Cerebellar nuclear complex (tissue), 1 donor: ENCODE results near the gene CCDC7.
A peak's percentile ranks its signal among the peaks of the same experiment; 100 is the strongest.
"Not testable (repeated sequence)": the region's sequence is repeated elsewhere in the genome, so short reads cannot be mapped to it uniquely, and the experiment has no call there.

Experiments
- DNase-seq, 2 experiments: peaks; one replicate each; lab custom pipeline; 2025; lab: John Stamatoyannopoulos, UW

CCDC7 gene

GRCh38 chr10:32445740-32446535, at the start of gene CCDC7:
CCDC7 (plus strand) TSS chr10:32446140; CDS start chr10:32451643, 5,503 bp downstream.
- peak in 1 of 2 experiments; percentile 52 for DNase-seq

DNA sequence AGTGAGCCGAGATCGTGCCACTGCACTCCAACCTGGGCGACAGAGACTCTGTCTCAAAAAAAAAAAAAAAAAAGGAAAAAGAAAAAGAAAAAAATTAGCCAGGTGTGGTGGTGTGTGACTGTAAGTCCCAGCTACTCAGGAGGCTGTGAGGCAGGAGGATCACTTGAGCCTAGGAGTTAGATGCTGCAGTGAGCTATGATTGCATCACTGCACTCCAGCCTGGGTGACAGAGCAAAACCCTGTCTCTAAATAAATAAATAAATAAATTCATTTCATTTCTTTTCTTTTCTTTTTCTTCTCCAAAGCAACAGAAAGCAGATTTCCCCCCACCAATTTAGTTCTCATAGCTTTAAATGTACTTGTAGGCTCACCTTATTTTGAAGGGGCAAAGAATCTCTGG, 48.8 kb upstream of the CCDC7 start:
- DNase-seq, result not testable (repeated sequence)

DNA sequence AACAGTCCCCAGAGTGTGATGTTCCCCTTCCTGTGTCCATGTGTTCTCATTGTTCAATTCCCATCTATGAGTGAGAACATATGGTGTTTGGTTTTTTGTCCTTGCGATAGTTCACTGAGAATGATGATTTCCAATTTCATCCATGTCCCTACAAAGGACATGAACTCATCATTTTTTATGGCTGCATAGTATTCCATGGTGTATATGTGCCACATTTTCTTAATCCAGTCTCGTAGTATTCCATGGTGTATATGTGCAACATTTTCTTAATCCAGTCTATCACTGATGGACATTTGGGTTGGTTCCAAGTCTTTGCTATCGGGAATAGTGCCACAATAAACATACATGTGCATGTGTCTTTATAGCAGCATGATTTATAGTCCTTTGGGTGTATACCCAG, 46.2 kb upstream of the CCDC7 start:
- DNase-seq, result not testable (repeated sequence)

- DNase-seq, result no peak
Observed at GRCh38 chr10:32400961-32401360, 45.0 kb upstream of the CCDC7 start.

DNA sequence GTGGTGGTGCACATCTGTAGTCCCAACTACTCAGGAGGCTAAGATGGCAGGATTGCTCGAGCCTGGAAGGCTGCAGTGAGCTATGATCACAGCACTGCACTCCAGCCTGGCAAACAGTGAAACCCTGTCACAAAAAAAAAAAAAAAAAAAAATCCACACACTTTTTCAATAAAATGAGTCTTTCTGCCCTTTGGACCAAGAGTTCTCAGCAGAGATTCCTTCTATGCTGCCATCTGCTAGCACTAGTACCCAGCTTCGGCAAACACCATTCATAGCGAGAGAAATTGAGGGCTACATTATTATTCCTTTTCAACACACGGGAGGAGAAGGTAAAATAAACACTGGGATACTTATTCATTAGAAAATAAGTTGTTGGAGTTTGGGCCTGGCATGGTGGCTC, 43.4 kb upstream of the CCDC7 start:
- DNase-seq, result no peak

DNA sequence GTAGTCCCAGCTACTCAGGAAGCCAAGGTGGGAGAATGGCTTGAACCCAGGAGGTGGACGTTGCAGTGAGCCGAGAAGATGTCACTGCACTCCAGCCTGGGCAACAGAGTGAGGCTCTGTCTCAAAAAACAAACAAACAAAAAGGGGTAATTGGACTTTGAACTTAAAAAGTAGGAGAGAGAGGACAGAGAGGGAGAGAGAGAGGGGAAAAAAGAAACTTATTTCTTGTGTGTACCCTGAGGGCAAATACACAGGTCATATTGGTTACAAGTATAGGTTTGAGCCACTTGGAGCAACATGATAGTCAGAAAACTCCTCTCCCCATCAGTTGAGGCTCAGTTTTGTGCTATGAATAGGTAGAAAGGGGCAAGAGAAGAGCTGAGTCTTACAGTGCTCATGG, 42.8 kb upstream of the CCDC7 start:
- DNase-seq, result no peak

- DNase-seq, result no peak
Observed at GRCh38 chr10:32408690-32409089, 37.2 kb upstream of the CCDC7 start.

- no peak for DNase-seq
Observed at GRCh38 chr10:32409741-32410140, 36.2 kb upstream of the CCDC7 start.

GRCh38 chr10:32410569-32410968, 35.4 kb upstream of the CCDC7 start:
- no peak for DNase-seq

- DNase-seq, result no peak
Observed at GRCh38 chr10:32411797-32412498, 34.0 kb upstream of the CCDC7 start.

GRCh38 chr10:32412499-32412853, 33.5 kb upstream of the CCDC7 start:
- no peak for DNase-seq

DNA sequence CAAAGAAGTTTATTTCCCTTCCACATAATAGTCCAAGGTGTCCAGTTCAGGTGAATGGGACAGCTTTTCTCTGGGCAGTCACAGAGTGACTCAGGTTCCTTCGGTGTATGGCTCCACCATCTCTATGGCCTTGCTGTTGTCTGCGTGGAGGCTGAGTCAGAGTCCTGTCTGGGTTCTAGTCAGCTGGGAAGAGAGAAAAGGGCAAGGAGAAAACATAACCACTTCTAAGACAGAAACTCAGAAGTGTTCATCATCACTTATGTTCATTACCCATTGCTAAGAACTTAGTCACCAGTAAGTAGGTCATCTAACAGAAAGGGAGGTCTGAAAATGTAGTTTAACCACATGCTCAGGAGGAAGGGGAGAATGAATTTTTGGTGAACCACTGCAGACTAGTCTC, 32.4 kb upstream of the CCDC7 start:
- no peak for DNase-seq

DNA sequence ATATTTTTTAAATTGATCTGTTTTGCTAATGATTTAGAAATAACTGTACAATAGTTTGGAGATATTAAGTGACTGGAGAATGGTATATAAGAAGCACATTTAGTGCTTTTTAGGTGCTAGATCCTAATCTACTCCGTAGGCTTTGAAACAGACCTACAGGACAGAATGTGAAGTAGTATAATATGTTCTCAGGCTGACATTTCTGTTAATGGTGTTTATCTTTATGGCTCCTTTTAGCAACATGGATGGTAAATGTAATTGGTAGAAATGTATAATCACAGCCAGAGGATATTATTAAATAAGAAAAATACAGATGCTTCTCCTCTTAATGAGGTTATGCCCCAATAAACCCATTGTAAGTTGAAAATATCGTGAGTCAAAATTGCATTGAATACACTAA, 30.6 kb upstream of the CCDC7 start:
- no peak for DNase-seq

DNA sequence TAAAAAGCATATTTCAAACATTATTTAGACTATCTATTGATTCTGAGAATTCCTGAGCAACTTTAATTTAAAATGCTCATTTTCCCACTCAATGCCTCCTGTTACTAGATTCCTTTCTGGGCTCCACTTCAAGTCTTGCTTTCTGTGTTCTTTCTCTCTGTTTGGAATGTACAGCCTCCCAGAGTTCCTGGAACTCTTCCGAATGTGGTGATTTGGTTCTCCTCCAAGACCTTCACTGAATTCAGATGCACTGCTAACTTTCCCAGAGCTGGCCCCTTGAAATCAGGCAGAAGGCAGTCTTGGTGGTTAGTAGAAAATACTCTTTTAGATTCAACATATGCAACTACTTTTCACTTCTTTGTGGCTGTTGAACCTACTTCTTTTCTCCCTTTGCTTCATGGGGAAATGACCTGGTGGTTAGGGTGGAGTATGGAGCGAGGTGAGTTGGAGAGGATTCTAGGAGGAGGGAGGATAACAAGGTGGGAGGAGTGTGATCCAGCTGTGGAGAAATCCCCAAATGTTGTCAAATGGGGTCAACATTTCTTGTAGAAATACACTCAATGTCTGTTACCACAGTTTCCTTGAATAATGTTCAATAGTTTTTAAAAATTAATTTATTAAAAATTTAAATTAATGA, 27.9 kb upstream of the CCDC7 start:
- no peak for DNase-seq

GRCh38 chr10:32418572-32418971, 27.4 kb upstream of the CCDC7 start:
- DNase-seq, result no peak

DNA sequence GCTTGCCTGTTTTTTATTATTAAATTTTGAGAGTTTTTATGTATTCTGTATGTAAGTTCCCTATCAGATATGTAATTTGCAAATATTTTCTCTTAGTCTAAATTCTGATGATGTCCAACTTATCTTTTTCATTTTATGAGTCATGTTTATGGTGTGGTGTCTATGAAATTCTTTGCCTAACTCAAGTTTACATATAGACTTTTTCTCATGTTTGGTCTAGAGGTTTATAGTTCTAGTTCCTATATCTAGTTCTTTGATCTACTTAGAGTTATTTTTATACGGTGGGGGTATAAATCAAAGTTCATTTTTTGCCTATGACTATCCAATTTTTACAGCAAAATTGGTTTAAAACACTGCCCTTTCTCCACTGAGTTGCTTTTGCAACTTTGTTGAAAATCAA, 26.3 kb upstream of the CCDC7 start:
- no peak for DNase-seq

GRCh38 chr10:32426186-32426585, 19.8 kb upstream of the CCDC7 start:
- DNase-seq, result no peak

DNA sequence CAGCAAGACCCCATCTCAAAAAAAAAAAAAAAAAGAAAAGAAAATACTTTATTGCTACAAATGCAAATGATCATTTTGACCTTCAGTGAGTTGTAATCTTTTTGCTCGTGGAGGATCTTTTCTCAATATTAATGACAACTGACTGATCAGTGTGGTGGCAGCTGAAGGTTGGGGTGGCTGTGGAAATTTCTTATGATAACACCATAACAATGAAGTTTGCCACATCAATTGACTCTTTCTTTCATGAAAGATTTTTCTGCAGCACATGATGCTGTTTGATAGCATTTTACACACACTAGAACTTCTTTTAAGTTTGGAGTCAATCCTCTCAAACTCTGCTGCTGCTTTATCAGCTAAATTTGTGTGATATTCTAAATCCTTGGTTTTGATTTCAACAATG, 12.4 kb upstream of the CCDC7 start:
- no peak for DNase-seq

- DNase-seq, result no peak
Observed at GRCh38 chr10:32436215-32436614, 9.7 kb upstream of the CCDC7 start.

- no peak for DNase-seq
Observed at GRCh38 chr10:32437334-32437733, 8.6 kb upstream of the CCDC7 start.

GRCh38 chr10:32445036-32445435, 904 bp upstream of the CCDC7 start:
- no peak for DNase-seq

GRCh38 chr10:32446536-32447406, 831 bp downstream of the CCDC7 start:
- peak in 1 of 2 experiments; percentile 5 for DNase-seq
